ENCODE results near the gene SOCS3.

Gene SOCS3

DNA sequence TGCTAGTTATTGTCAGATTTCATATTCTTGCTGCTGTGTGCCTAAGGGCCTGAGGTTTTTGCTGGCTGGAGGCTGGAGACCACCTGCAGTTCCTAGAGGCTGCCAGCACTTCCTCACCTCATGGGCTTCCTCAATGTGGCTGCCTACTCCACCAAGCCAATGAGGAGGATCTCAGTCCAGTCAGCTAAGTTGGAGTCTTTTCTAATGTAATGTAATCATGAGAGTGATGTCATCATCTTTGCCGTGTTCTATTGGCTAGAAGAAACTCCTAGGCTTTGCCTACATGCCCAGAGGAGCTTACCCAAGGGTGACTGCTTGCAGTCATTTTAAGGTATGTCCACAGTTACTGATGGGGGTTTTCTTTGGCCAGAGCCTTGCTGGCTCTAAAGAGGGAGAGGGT, 53.0 kb downstream of the SOCS3 start:
- TF ChIP-seq FOXP2 (optimal IDR thresholded peaks at IDR 0.05; ENCODE audit: borderline replicate concordance, extremely low read depth, extremely low read length, insufficient read depth), result no peak
- TF ChIP-seq, protein P1, sequence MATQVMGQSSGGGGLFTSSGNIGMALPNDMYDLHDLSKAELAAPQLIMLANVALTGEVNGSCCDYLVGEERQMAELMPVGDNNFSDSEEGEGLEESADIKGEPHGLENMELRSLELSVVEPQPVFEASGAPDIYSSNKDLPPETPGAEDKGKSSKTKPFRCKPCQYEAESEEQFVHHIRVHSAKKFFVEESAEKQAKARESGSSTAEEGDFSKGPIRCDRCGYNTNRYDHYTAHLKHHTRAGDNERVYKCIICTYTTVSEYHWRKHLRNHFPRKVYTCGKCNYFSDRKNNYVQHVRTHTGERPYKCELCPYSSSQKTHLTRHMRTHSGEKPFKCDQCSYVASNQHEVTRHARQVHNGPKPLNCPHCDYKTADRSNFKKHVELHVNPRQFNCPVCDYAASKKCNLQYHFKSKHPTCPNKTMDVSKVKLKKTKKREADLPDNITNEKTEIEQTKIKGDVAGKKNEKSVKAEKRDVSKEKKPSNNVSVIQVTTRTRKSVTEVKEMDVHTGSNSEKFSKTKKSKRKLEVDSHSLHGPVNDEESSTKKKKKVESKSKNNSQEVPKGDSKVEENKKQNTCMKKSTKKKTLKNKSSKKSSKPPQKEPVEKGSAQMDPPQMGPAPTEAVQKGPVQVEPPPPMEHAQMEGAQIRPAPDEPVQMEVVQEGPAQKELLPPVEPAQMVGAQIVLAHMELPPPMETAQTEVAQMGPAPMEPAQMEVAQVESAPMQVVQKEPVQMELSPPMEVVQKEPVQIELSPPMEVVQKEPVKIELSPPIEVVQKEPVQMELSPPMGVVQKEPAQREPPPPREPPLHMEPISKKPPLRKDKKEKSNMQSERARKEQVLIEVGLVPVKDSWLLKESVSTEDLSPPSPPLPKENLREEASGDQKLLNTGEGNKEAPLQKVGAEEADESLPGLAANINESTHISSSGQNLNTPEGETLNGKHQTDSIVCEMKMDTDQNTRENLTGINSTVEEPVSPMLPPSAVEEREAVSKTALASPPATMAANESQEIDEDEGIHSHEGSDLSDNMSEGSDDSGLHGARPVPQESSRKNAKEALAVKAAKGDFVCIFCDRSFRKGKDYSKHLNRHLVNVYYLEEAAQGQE (IDR thresholded peaks at IDR 0.05; ENCODE audit: insufficient read depth in 1 of 2, low read depth in 2 of 2, low read length in 2 of 2), result no peak
- TF ChIP-seq TAF1 (IDR thresholded peaks at IDR 0.05; ENCODE audit: borderline replicate concordance, insufficient read depth, low read length), result no peak
- TF ChIP-seq SIN3A (IDR thresholded peaks at IDR 0.05; ENCODE audit: borderline replicate concordance, insufficient read depth, low read length), result no peak
- TF ChIP-seq POLR2AphosphoS5 (IDR thresholded peaks at IDR 0.05; ENCODE audit: low read depth, low read length), result no peak

All from PFSK-1 (cell line).